Posterior cingulate gyrus (tissue), 11 donors: ENCODE results near the gene CA6.
"Not testable (repeated sequence)": the region's sequence is repeated elsewhere in the genome, so short reads cannot be mapped to it uniquely, and the experiment has no call there.

ENCODE experiments used
- DNase-seq, 10 donors: peaks; one replicate each; pipeline versions ENCODE4 v3.0.0 to v3.0.0-alpha.2; 2020 to 2021; ENCODE audit warnings: mixed read lengths in 3 of 10
- intact Hi-C: fragments of 100-400 bp; cut with DNase I; formaldehyde crosslinking; loops from one replicate; pipeline ENCODE4 v1.15.1; 2023

The CA6 gene

DNA sequence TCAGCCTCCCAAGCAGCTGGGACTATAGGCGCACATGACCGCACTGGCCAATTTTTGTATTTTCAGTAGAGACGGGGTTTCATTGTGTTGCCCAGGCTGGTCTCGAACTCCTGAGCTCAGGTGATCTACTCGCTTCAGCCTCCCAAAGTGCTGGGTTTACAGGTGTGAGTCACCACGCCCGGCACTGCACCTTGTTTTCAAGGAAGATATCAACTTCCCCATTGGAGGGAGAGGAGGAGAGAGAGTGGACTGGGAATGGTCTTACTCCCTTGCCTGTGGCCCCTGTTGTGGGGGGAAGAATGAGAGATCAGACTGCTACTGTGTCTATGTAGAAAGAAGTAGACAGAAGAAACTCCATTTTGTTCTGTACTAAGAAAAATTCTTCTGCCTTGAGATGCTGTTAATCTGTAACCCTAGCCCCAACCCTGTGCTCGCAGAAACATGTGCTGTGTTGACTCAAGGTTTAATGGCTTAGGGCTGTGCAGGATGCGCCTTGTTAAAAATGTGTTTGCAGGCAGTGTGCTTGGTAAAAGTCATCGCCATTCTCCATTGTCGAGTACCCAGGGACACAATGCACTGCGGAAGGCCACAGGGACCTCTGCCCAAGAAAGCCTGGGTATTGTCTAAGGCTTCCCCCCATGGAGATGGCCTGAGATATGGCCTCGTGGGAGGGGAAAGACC lies 56.0 kb downstream of the CA6 start:
- DNase-seq = peak in 1 of 10 donors; percentile 18
- intact Hi-C loops = not testable (repeated sequence)

DNA sequence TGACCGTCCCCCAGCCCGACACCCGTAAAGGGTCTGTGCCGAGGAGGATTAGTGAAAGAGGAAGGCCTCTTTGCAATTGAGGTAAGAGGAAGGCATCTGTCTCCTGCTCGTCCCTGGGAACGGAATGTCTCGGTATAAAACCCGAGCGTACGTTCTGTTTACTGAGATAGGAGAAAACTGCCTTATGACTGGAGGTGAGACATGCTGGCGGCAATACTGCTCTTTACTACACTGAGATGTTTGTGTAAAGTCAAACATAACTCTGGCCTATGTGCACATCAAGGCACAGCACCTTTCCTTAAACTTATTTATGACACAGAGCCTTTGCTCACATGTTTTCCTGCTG lies 56.5 kb downstream of the CA6 start:
- intact Hi-C loops = not testable (repeated sequence)
- DNase-seq = peak in 1 of 10 donors; percentile 16

DNA sequence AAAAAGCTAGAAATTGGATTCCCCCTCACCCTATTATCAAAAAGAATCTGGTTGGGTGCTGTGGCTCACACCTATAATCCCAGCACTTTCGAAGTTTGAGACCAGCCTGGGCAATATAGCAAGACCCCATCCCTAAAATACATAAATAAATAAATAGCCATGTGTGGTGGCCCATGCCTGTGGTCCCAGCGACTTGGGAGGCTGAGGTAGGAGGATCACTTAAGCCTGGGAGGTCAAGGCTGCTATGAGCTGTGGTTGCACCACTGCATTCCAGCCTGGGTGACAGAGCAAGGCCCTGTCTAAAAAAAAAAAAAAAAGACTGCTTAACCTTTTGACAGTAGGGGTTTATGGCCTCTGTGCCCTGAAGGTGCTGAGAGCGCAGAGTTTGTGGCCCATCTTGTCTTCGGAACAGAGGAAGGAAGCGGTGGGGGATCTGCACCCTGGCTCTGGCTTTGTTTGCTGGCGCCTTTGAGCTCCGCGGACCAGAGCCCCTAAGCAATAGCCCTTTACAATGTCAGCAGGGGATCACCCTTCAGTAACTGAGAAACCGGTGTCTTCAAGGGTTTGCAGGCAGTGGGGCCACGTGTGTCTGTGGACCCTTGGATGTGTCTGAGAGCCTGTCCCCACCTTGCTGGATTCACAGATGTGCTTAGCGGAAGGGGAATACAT lies 58.5 kb downstream of the CA6 start:
- intact Hi-C loops = no loop called here
- DNase-seq = peak in 1 of 10 donors; percentile 21

- peak; percentile 37 to 97 (median 75) for DNase-seq
- intact Hi-C loops = loop anchor here (5.0 kb wide), 1 partner anchor 88 kb away; no protein-coding TSS in a partner anchor
These were observed 59.2 kb downstream of the CA6 start for GRCh38 chr1:9004700-9005394.

DNA sequence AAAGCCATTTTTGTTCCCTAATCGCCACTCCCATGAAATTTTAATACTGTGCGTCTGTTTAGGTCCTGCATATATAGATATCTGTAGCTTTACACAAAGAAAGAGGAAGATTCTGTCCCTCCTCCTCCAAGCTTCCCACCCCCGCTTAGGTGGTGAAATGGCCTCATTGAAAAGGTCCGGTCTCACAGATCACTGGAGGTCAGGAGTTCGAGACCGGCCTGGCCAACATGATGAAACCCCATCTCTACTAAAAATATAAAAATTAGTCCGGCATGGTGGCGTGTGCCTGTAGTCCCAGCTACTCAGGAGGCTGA lies 59.7 kb downstream of the CA6 start:
- peak in 2 of 10 donors; percentile 1 to 31 for DNase-seq
- intact Hi-C loops = loop anchor here (5.0 kb wide), 1 partner anchor 88 kb away; no protein-coding TSS in a partner anchor

GRCh38 chr1:9006956-9007615 lies 61.4 kb downstream of the CA6 start:
- intact Hi-C loops = loop anchor here (5.0 kb wide), 1 partner anchor 90 kb away; no protein-coding TSS in a partner anchor
- DNase-seq = peak in 1 of 10 donors; percentile 75

DNA sequence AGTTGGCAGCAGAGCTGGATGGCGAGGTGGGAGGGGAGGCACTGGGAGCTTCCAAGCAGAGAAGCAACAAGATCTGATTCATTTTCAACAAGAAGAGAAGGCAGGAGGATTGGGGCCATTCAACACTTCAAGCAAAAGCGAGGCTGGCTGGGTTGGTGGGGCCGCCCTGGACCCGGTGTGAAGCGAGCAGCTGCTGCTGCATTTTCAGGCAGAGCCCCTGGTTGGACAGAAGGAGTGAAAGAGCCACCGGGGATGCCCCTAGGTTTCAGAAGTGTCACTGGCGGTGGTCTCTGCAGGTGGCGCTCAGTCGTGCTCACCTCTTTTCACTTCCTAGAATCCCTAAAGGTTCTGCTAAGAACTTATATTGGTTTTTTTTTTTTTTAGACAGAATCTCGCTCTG lies 62.6 kb downstream of the CA6 start:
- DNase-seq = peak in 1 of 10 donors; percentile 71

GRCh38 chr1:9009438-9010370 lies 64.0 kb downstream of the CA6 start:
- intact Hi-C loops = loop anchor here (5.0 kb wide), 1 partner anchor 92 kb away; no protein-coding TSS in a partner anchor
- DNase-seq = peak in 1 of 10 donors; percentile 58

More for the DNA sequence above, 62.6 kb downstream of the CA6 start:
- intact Hi-C loops = loop anchor here (5.0 kb wide), 1 partner anchor 91 kb away; no protein-coding TSS in a partner anchor

DNA sequence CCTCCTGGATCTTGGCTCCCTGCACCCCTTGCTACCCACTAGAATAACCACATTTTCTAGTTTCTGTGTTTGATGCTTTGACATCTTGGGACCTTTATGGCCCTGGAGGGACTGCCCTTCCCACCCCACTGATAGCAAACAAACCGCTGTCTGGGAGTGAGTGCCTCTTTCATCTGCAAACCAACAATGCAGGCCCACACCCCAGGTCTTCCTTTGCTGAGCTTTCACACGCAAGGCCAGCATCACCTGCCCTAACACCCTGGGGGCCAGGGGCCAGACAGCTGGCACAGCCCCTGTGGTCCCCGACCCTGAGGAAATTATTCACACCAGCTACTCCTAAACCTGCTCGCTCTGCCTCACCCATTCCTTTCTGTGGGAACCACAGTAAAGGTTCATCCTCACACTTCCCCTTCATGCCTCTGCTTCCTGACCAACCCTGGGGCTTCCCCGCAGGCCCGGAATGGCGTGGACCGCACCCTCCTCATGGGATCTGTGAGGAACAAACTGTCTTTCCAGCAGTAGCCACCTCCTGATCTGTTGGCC lies 65.2 kb downstream of the CA6 start:
- peak in 1 of 10 donors; percentile 74 for DNase-seq
- intact Hi-C loops = no loop called here

- intact Hi-C loops = no loop called here
- DNase-seq = peak in 1 of 10 donors; percentile 56
These were observed 68.2 kb downstream of the CA6 start for GRCh38 chr1:9013819-9014218.

DNA sequence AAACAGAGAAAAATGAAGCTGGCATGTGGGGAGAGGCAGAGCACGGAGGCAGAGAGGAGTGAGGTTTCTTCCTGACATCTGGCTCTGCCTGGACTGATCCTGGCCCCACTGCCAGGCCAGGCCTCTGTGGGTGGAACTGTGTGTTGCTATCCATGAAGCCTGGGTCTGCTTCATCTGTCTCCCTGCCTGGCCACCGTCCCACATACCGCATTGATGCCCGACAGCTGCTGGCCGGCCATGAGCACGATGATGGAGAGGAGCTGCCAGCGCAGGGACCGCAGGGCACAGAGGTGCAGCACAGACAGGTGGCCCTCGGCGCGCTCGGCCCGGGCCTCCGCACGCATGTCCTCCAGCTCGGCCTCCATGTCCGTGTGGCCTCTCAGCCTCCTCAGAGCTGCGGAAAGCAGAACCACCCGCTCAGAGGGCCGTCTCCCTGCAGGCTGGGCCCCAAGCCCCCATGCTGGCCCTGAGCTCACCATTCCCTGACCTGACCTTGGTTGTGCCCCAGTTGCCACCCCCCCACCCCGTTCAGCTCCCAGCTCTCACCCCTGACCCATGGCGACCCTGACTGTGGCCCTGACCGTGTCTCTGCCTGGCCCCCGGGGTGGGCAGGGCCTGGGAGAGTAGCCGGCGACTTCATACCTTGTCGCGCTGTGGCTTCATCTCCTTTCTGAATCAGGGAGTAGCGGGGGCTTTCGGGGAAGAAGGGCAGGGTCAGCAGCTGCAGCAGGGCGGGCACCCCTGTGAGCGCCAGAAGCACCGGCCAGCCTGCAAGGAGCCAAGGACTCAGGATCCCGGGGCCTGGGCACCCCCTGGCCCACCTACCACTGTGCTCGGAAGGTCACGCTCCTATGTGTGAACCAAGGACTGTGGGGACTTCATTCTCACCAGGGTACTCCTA lies 69.1 kb downstream of the CA6 start:
- intact Hi-C loops = no loop called here
- peak in 1 of 10 donors; percentile 71 for DNase-seq

DNA sequence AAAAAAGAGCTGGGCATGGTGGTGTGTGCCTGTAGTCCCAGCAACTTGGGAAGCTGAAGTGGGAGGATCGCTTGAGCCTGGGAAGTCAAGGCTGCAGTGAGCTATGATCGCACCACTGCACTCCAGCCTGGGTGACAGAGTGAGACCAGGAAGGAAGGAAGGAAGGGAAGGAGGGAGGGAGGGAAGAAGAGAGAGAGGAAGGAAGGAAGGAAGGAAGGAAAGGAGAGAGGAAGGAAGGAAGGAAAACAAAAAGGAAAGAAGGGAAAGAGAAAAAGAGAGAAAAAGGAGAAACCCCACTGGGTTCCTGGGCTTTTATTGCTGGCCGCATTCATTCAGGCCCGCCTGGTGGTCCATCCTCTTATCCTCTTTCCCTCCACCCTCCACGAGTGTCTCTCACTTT lies 70.8 kb downstream of the CA6 start:
- DNase-seq = no peak
- intact Hi-C loops = no loop called here

- intact Hi-C loops = no loop called here
- DNase-seq = peak in 1 of 10 donors; percentile 38
These were observed 72.7 kb downstream of the CA6 start for GRCh38 chr1:9018333-9018732.

- DNase-seq = peak in 1 of 10 donors; percentile 24
- intact Hi-C loops = no loop called here
These were observed 74.2 kb downstream of the CA6 start for GRCh38 chr1:9019896-9020295.

DNA sequence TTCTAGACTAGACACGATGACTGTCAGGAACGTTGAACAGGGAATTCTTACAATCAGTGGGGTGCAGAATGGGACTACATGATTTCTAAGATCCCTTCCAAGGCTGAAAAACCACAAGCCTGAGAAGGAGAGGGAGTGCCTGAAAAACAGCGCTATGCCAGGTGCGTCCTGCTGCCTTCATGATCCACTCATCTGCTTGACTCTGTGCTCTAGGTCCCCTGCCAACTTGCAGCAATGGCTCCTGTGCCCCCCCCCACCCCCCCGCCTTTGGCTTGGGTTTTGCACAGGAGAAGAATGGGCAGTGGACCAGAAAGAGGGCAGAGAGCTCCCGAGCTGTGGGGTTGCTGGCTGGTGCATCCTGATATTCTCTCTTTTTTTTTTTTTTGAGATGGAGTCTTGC lies 74.6 kb downstream of the CA6 start:
- DNase-seq = no peak
- intact Hi-C loops = no loop called here

- DNase-seq = peak in 1 of 10 donors; percentile 11
- intact Hi-C loops = not testable (repeated sequence)
These were observed 76.5 kb downstream of the CA6 start for GRCh38 chr1:9022026-9022738.

GRCh38 chr1:9022773-9023172 lies 77.1 kb downstream of the CA6 start:
- intact Hi-C loops = no loop called here
- peak in 2 of 10 donors; percentile 8 to 45 for DNase-seq
